AG10803 (cell line): ENCODE measurements around the gene ALAS1.

Experiments
- DNase-seq: peaks from one replicate; pipeline ENCODE4 v3.0.0; 2010; ENCODE audit warnings: low read depth
- H3K4me3 ChIP-seq: 2 replicates; pipeline ENCODE4 v1.5.1; 2011; ENCODE audit warnings: mild to moderate bottlenecking, low read length, control low read depth
- CTCF ChIP-seq: conservative IDR thresholded peaks from 2 replicates; pipeline ENCODE4 v1.5.1; 2011; ENCODE audit warnings: mild to moderate bottlenecking, low read length, control low read depth, inconsistent platforms

Gene ALAS1

GRCh38 chr3:52184690-52185089 is 13.3 kb upstream of the ALAS1 start:
- no peak for TF ChIP-seq CTCF

GRCh38 chr3:52185311-52185710 is 12.6 kb upstream of the ALAS1 start:
- no peak for TF ChIP-seq CTCF
- DNase-seq, result no peak
- H3K4me3 ChIP-seq, result no peak overlapping the region

More at GRCh38 chr3:52184690-52185089, 13.3 kb upstream of the ALAS1 start:
- no peak overlapping the region for H3K4me3 ChIP-seq
- no peak for DNase-seq

- no peak for DNase-seq
- no peak overlapping the region for H3K4me3 ChIP-seq
- no peak for TF ChIP-seq CTCF
Measured at GRCh38 chr3:52185837-52186236, 12.1 kb upstream of the ALAS1 start.

- TF ChIP-seq CTCF, result no peak
- no peak for DNase-seq
Measured at GRCh38 chr3:52186729-52187128, 11.2 kb upstream of the ALAS1 start.

GRCh38 chr3:52188556-52188955 is 9.4 kb upstream of the ALAS1 start:
- no peak for DNase-seq
- TF ChIP-seq CTCF, result no peak
- H3K4me3 ChIP-seq, result no peak overlapping the region

More at GRCh38 chr3:52186729-52187128, 11.2 kb upstream of the ALAS1 start:
- no peak overlapping the region for H3K4me3 ChIP-seq

GRCh38 chr3:52190294-52191074 is 7.5 kb upstream of the ALAS1 start:
- DNase-seq, result peak; percentile 88
- no peak for TF ChIP-seq CTCF
- H3K4me3 ChIP-seq, result no peak overlapping the region

- TF ChIP-seq CTCF, result no peak
- no peak overlapping the region for H3K4me3 ChIP-seq
- no peak for DNase-seq
Measured at GRCh38 chr3:52191663-52192062, 6.3 kb upstream of the ALAS1 start.
